Ishikawa (cell line): ENCODE results near the gene MYLK.

Experiments
- CREB1 ChIP-seq: IDR thresholded peaks from 2 replicates; pipeline ENCODE4 v1.6.1; 2012; ENCODE audit warnings: low read depth
- EGR1 ChIP-seq: IDR thresholded peaks from 2 replicates; pipeline ENCODE4 v1.6.1; 2012
- EP300 ChIP-seq: IDR thresholded peaks from 2 replicates; pipeline ENCODE4 v1.6.1; 2012; ENCODE audit warnings: borderline replicate concordance
- TCF12 ChIP-seq: IDR thresholded peaks from 2 replicates; pipeline ENCODE4 v1.6.1; 2012; ENCODE audit warnings: low read depth
- USF1 ChIP-seq: IDR thresholded peaks from 2 replicates; pipeline ENCODE4 v1.6.1; 2012
- YY1 ChIP-seq: IDR thresholded peaks from 2 replicates; pipeline ENCODE4 v1.6.1; 2012; ENCODE audit warnings: low read depth
- TF ChIP-seq, protein P1 (sequence below): IDR thresholded peaks from 2 replicates; pipeline ENCODE4 v1.6.1; 2012

GRCh38 chr3:123660141-123660675, 223.9 kb downstream of the MYLK start:
- TF ChIP-seq YY1 (no peak), EGR1 (no peak), TCF12 (no peak), USF1 (no peak), EP300 (no peak), CREB1 (no peak)
- TF ChIP-seq, protein P1, sequence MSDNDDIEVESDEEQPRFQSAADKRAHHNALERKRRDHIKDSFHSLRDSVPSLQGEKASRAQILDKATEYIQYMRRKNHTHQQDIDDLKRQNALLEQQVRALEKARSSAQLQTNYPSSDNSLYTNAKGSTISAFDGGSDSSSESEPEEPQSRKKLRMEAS, result no peak
